VCaP (cell line): ENCODE data around the gene FOXM1.
A peak's percentile ranks its signal among the peaks of the same experiment; 100 is the strongest.
"Not testable (repeated sequence)": the region's sequence is repeated elsewhere in the genome, so short reads cannot be mapped to it uniquely, and the experiment has no call there.

Experiments
- H3K27ac ChIP-seq: fragments of 450-650 bp; 2 replicates; pipeline ENCODE4 v1.5.1; 2017
- TF ChIP-seq, protein P1 (sequence below): fragments of 450-650 bp; conservative IDR thresholded peaks from 2 replicates; pipeline ENCODE4 v1.5.1; 2017; ENCODE audit warnings: mild to moderate bottlenecking, moderate library complexity

The FOXM1 gene

GRCh38 chr12:2879853-2880252 lies 2.9 kb upstream of the FOXM1 start:
- H3K27ac ChIP-seq: no peak overlapping the region
- TF ChIP-seq, protein P1, sequence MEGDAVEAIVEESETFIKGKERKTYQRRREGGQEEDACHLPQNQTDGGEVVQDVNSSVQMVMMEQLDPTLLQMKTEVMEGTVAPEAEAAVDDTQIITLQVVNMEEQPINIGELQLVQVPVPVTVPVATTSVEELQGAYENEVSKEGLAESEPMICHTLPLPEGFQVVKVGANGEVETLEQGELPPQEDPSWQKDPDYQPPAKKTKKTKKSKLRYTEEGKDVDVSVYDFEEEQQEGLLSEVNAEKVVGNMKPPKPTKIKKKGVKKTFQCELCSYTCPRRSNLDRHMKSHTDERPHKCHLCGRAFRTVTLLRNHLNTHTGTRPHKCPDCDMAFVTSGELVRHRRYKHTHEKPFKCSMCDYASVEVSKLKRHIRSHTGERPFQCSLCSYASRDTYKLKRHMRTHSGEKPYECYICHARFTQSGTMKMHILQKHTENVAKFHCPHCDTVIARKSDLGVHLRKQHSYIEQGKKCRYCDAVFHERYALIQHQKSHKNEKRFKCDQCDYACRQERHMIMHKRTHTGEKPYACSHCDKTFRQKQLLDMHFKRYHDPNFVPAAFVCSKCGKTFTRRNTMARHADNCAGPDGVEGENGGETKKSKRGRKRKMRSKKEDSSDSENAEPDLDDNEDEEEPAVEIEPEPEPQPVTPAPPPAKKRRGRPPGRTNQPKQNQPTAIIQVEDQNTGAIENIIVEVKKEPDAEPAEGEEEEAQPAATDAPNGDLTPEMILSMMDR: no peak

- peak overlapping the region; percentile 96 for H3K27ac ChIP-seq
- TF ChIP-seq, protein P1: no peak
Measured at GRCh38 chr12:2877953-2878732, 1.2 kb upstream of the FOXM1 start.

DNA sequence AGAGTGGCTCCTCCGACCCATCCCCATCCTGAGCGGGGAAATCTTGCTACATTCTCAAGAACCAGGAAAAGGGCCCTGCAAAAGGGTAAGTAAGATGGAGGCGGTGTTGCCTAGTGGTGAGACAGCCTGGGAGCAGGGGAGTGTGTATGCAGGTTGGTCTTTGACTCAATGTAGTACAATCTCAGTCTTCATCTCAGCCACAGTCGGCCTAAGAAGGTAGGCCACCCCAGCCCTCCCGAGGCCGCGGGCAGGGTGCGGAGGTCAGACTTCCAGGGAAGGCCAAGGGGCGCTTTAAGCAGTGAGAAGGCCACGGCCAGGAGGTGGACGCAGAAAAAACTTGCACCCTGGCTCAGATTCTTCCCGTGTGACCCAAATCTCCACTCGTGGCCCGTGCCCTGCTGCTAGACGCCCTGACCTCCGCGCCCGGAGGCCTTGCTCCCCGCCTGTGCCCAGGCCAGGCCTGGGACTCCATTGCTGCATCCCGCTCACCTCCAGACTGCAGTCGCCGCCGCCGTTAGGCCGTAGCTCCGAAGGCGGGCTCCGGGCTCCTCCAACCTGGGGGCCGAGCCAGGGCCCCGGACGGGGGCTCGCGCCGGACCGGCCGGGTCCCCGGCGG lies 435 bp downstream of the FOXM1 start:
- H3K27ac ChIP-seq: peak overlapping the region; percentile 96
- TF ChIP-seq, protein P1: no peak

DNA sequence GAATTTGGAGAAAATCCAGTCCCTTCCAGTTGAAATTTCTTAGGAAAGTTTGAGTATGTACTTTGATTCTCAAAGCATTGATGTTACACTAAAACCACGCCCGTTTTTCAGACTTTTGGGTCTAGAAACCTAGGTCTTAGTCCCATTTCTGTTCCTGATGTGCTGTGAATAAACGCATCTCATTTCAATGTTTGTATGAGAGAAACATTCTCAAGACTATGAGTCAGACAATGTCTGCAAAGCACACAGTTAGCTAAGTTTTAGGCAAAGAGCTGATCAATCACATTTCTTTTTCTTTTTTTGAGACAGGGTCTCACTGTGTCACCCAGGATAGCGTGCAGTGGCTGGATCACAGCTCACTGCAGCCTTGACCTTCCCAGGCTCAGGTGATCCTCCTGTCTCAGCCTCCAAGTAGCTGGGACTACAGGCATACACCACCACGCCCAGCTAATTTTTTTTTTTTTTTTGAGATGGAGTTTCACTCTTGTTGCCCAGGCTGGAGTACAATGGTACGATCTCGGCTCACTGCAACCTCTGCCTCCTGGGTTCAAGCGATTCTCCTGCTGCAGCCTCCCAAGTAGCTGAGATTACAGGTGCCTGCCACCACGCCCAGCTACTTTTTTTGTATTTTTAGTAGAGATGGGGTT lies 7.9 kb downstream of the FOXM1 start:
- H3K27ac ChIP-seq: not testable (repeated sequence)

- TF ChIP-seq, protein P1: no peak
Measured at GRCh38 chr12:2864198-2864597, 12.8 kb downstream of the FOXM1 start.

DNA sequence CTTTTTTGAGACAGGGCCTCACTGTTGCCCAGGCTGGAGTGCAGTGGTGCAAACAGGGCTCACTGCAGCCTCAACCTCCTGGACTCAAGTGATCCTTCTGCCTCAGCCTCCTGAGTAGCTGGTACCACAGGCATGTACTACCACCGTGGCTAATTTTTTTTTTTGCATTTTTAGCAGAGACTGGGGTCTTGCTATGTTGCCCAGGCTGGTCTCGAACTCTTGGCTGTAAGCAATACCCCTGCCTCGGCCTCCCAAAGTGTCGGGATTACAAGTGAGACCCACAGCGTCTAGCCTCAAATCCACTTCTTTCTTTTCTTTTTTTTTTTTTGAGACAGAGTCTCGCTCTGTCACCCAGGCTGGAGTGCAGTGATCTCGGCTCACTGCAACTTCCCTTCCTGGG lies 13.6 kb downstream of the FOXM1 start:
- not testable (repeated sequence) for H3K27ac ChIP-seq

More at GRCh38 chr12:2864198-2864597, 12.8 kb downstream of the FOXM1 start:
- no peak overlapping the region for H3K27ac ChIP-seq

DNA sequence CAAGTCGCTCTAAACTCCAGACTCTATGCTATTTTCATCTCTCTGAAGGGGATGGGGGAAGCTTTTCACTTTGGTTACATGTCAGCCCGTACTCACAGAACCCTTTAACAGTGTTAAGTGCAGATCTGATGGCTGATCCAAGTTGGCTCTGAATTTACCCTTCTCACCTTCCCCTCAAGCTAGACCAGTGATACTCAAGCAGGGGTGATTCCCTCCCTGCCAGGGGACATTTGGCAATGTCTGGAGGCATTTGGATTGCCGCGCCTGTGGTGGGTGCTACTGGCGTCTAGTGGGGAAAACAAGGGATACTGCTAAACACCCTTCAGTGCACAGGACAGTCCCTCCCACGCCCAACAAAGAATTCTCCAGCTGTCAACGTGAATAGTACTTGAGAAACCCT lies 14.1 kb downstream of the FOXM1 start:
- no peak overlapping the region for H3K27ac ChIP-seq
- TF ChIP-seq, protein P1: no peak

DNA sequence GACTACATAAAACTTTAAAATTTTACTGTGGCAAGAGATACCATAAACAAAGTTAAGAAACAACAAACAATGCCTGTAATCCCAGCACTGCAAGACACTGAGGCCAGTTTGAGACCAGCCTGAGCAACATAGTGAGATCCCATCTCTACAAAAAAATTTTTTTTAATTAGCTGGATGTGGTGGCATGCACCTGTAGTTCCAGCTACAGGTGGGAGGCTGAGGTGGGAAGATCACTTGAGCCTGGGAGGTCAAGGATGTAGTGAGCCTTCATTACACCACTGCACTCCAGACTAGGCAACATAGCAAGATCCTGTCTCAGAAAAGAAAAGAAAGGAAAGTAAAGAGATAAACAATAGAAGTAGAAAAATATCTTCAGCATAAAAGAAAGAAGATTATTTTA lies 16.8 kb downstream of the FOXM1 start:
- TF ChIP-seq, protein P1: no peak
- H3K27ac ChIP-seq: no peak overlapping the region
